Measurements from ENCODE around the gene ZNF628.

ZNF628 gene

DNA sequence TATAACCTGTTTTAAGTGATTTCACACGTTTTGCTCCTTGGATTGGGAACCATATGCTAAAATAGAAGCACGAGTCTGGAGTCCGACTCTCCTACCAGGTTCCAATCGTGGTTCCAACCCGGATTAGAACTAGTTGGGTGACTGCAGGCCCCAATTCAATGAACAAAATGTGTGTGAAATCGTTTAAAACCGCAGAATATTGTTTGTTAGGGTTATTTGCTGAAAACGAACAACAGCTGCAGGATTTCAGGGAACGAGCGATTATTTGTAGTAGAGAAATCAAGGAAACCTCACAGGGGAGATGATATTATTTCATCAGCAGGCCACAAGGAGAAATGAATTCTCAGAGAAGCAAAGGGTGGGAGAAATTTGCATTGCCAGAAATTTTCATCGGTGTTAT, 28.6 kb downstream of the ZNF628 start:
- DNase-seq (ENCODE audit: low spot score), result no peak
- TF ChIP-seq, protein P1, sequence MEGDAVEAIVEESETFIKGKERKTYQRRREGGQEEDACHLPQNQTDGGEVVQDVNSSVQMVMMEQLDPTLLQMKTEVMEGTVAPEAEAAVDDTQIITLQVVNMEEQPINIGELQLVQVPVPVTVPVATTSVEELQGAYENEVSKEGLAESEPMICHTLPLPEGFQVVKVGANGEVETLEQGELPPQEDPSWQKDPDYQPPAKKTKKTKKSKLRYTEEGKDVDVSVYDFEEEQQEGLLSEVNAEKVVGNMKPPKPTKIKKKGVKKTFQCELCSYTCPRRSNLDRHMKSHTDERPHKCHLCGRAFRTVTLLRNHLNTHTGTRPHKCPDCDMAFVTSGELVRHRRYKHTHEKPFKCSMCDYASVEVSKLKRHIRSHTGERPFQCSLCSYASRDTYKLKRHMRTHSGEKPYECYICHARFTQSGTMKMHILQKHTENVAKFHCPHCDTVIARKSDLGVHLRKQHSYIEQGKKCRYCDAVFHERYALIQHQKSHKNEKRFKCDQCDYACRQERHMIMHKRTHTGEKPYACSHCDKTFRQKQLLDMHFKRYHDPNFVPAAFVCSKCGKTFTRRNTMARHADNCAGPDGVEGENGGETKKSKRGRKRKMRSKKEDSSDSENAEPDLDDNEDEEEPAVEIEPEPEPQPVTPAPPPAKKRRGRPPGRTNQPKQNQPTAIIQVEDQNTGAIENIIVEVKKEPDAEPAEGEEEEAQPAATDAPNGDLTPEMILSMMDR (IDR thresholded peaks at IDR 0.05; ENCODE audit: extremely low read depth, insufficient read depth, missing control alignments), result no peak
- in situ Hi-C loops (cut with MboI; ENCODE audit: low pct_unique_long_range_greater_than_20kb, low sequenced_read_pairs, unreplicated experiment), result loop anchor here (5.0 kb wide), 1 partner anchor 122 kb away; no protein-coding TSS in a partner anchor

DNA sequence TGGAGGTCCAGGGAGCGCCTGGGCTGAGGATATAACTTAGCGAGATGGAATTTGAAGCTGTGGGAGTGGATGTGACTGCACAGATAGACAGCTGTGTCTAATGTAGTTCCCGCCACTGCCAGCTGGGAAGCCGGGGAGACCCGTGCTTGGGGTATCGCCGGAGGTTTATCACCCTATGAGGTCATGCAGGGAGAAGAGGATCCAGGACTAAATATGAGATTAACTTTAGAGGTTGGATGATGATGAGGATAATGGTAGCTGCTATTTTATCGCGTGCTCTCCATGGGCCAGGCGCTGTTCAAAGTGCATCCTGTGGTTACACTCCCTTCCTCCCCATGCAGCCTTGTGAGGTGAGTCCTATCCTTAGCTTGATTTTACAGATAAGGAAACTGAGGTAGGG, 31.7 kb downstream of the ZNF628 start:
- TF ChIP-seq, protein P1 (IDR thresholded peaks at IDR 0.05; ENCODE audit: extremely low read depth, insufficient read depth, missing control alignments), result no peak
- in situ Hi-C loops (cut with MboI; ENCODE audit: low pct_unique_long_range_greater_than_20kb, low sequenced_read_pairs, unreplicated experiment), result loop anchor here (5.0 kb wide), 1 partner anchor 119 kb away; no protein-coding TSS in a partner anchor
- no peak for DNase-seq (ENCODE audit: low spot score)

DNA sequence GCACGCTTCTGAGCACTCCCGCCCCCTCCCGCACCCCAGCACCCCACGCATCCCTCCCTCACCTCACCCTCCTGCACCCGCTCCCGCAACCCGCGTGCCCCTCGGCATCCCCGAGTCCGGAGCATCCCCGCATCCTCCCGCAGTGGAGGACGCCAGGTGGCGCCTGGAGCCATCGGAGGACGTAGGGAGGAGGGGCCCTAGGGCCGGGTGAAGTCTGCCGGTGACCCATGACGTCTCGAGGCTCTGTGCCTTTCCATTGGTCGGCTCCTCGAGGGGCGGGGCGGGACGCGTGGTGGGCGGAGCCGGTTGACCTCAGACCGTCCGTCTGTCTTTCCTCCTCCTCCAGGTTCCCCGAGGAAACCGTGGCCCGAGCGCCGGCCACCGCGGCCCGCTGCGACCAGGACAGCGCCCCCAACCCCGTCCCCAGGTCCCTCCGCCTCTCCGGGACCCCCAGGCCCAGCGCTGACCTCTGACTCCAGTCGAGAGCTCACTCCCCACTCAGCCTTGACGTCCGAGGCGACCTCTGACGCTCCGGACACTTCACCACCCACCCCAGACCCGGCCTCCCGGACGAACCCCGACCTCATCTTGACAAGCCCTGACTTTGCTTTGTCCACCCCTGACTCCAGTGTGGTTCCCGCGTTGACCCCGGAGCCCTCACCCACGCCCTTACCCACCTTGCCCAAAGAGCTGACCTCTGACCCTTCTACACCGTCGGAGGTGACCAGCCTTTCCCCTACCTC, 40.6 kb downstream of the ZNF628 start:
- DNase-seq (ENCODE audit: low spot score), result peak; percentile 100
- TF ChIP-seq, protein P1 (IDR thresholded peaks at IDR 0.05; ENCODE audit: extremely low read depth, insufficient read depth, missing control alignments), result peak; percentile 94
- in situ Hi-C loops (cut with MboI; ENCODE audit: low pct_unique_long_range_greater_than_20kb, low sequenced_read_pairs, unreplicated experiment), result no loop called here

DNA sequence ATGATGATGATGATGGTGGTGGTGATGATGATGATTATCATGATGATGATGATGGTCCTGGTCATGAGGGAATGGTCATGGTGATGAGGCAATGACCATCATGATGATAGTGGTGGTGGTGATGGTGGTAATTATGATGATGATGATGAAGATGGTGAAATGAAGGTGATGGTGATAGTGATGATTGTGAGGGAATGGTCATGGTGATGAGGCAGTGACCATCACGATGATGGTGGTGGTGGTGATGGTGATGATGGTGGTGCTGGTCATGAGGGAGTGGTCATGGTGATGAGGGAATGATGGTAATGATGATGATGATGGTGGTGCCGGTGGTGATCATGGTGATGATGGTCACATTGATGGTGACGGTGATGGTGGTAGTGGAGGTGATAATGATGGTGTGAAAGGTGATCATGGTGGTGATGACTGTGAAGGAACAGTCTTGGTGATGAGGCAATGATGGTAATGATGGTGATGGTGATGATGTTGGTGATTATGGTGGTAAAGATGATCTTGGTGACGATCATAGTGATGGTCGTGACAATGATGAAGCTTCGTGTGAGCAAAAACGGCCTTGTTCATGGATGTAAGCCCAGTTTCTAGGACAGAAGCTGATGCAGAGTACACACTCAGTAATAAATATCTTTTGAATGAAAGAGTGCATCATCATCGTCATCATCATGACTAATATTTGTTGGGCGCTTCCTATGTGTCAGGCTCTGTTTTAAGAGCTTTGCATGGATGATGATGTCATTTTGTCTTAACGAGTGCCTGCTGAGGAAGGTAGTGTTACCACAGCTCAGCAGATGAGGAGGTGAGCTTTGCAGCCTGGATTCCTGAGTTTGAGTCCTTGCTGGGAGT, 43.3 kb downstream of the ZNF628 start:
- TF ChIP-seq, protein P1 (IDR thresholded peaks at IDR 0.05; ENCODE audit: extremely low read depth, insufficient read depth, missing control alignments), result no peak
- DNase-seq (ENCODE audit: low spot score), result no peak
- in situ Hi-C loops (cut with MboI; ENCODE audit: low pct_unique_long_range_greater_than_20kb, low sequenced_read_pairs, unreplicated experiment), result no loop called here

DNA sequence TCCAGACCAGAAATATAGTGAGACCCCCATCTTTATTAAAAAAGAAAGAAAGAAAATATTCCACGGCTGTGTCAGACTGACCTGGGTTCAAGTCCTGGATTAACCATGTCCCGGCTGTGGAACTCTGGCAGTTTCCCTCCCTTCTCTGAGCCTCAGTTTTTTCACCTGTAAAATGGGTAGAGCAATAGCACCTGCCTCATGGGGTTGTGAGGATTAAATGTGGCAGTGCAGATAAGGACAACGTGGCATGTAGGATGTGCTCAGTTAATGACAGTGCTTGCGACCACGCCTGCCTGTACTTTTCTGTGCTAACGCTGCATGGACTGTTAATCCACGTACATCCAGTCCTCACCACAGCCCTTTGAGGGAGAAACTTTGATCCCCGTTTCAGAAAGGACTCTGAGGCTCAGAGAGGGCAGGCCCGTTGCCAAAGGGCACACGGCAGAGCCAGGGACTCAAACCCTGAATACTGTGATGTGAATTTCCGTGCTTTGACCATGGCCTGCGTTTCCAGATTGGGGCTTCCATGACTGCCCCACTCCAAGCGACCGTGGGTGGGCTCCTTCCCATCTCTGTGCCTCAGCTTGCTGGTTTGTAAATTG, 44.4 kb downstream of the ZNF628 start:
- in situ Hi-C loops (cut with MboI; ENCODE audit: low pct_unique_long_range_greater_than_20kb, low sequenced_read_pairs, unreplicated experiment), result no loop called here
- no peak for DNase-seq (ENCODE audit: low spot score)
- TF ChIP-seq, protein P1 (IDR thresholded peaks at IDR 0.05; ENCODE audit: extremely low read depth, insufficient read depth, missing control alignments), result no peak

DNA sequence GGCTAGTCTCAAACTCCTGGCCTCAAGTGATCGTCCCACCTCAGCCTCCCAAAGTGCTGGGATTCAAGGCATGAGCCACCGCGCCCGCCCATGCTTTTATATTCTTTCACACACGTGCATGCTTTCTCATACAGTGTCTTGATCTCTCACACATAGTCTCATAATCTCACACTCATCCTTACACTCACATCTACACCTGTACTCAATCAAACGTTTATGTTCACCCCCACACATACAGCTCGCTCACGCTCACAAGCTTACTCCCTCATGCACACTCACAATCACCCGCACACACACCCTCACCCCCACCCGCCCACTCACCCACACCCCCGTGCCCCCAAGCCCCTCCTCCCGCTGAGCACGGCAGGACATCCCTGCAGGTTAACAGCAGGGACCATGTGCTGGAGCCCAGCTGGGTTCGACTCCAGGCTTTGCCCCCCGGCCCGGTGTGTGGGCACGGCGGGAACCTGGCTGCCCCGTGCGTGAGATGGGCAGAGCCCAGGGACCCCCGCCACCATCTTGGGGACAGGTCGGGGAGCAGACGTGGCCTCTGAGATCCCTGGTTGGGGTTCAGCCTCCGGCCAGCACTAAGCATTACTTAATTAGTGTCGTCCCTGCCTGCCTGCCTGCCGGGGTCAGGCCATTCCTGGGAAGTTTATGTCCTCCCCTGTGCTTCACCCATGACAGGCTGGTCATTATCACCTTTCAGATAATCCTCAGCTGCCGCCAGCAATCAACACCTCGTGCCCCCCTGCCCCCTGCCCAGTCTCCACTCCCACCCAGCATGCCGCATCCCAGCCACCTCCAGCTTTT, 49.1 kb downstream of the ZNF628 start:
- in situ Hi-C loops (cut with MboI; ENCODE audit: low pct_unique_long_range_greater_than_20kb, low sequenced_read_pairs, unreplicated experiment), result no loop called here
- TF ChIP-seq, protein P1 (IDR thresholded peaks at IDR 0.05; ENCODE audit: extremely low read depth, insufficient read depth, missing control alignments), result no peak
- no peak for DNase-seq (ENCODE audit: low spot score)
